ENCODE results near the gene TRIM44.
"Not testable (repeated sequence)": the region's sequence is repeated elsewhere in the genome, so short reads cannot be mapped to it uniquely, and the experiment has no call there.

The TRIM44 gene

GRCh38 chr11:35815556-35816315 is 153.2 kb downstream of the TRIM44 start:
- no peak for DNase-seq (ENCODE audit: low spot score)

DNA sequence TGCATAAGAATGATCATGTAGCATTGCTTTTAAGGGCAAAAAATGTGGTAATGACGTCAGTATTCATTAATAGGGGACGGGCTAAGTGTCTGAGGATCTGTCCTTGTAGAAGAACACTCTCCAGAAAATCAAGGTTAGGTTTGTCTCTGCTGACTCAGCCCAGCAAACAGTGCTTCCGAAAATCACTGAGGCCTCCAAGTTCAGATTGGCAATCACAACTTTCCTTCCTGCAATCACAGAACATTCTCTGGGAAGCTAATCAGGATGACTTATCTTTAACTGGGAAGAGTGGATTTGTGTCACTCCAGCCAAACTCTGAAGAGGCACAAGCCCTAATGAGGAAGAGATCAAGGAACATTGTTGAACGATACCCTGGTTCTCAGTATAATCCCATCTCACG is 158.0 kb downstream of the TRIM44 start:
- DNase-seq (ENCODE audit: low spot score), result no peak

DNA sequence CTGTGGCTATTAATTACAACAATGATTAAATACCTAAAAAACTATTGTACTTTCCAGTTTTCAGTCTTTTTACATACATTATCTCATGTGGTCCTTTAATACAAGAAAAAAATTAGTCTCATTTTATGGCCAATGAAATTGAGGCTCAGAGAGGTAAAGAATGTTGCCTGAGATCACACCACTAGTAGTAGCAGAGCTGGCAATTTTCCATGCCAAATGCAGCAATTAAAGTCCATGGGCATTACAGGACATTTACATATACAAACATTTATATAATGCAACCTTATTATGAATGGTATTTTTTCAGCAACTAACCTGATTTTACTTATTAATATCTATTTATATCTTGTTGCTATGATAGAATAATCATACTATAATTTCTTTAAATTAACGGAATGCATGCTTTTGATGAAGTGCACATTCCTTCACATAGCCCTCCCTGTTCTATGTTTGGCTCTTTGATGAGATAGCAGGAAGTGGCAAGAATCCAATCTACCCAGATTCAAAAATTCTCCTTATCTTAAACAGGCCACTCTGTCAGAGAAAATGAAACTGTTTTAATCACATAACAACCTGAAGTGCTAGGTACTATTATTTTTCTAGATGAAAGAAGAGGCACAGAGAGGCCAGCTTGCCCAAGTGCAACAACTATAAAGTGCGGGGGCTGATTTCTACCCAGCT is 160.4 kb downstream of the TRIM44 start:
- DNase-seq (ENCODE audit: low spot score), result no peak

- DNase-seq (ENCODE audit: low spot score), result no peak
These were observed 161.2 kb downstream of the TRIM44 start for GRCh38 chr11:35823742-35824298.

DNA sequence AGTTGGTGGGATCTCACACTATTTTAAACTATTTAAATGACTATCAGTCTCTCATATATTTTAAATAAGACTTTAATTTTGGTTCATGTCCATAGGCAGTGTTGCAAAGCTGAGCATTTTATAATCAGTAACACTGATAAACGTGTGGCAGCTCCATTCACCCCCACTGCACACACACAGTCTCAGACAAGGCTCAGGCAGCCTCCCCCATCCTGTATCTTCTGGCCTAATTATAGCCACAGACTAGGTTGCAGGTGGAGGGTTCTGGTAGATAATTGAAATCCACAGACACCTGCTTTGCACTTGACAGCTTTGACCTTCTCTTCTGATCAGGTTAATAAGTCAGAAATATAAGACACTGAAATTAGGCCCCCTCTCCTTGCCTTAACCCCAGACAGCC is 162.8 kb downstream of the TRIM44 start:
- no peak for DNase-seq (ENCODE audit: low spot score)

- DNase-seq (ENCODE audit: low spot score), result no peak
These were observed 163.4 kb downstream of the TRIM44 start for GRCh38 chr11:35826006-35826405.

DNA sequence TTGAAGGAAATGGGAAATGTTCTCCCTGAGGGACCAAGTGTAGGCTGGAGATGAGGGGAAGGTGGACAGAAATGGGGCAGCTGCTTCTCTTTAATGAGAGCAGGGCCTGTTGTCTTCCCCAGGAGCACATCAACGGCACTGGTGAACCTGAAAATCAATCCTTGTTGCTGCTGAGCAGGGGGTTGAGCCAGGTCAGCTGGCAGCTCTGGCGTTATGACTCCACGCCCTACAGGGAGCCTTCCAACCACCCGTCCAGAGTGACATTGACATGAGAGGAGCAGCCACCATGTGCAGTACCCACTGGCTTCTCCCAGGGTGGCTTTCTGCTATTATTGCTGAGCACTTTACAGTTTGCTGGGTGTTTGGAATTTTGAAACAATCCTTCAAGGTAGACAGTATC is 164.4 kb downstream of the TRIM44 start:
- no peak for DNase-seq (ENCODE audit: low spot score)

- DNase-seq (ENCODE audit: low spot score), result no peak
These were observed 173.6 kb downstream of the TRIM44 start for GRCh38 chr11:35836205-35836604.

DNA sequence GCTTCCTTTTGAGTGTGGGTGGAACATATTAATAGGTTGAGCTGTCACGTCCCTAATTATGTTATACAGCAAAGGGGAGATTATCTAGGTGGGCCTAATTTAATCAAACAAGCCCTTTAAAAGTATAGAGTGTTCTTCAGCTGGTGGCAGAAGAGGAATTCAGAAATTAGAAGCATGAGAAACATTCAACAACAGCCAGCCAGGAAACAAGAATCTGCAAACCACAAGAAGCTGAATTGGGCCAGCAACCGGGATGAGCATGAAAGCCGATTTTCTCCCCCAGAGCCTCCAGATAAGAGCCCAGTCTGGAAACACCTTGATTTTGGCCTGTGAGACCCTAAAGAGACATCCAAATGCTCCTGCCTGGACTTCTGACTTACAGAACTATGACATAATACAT is 175.5 kb downstream of the TRIM44 start:
- DNase-seq (ENCODE audit: low spot score), result no peak

DNA sequence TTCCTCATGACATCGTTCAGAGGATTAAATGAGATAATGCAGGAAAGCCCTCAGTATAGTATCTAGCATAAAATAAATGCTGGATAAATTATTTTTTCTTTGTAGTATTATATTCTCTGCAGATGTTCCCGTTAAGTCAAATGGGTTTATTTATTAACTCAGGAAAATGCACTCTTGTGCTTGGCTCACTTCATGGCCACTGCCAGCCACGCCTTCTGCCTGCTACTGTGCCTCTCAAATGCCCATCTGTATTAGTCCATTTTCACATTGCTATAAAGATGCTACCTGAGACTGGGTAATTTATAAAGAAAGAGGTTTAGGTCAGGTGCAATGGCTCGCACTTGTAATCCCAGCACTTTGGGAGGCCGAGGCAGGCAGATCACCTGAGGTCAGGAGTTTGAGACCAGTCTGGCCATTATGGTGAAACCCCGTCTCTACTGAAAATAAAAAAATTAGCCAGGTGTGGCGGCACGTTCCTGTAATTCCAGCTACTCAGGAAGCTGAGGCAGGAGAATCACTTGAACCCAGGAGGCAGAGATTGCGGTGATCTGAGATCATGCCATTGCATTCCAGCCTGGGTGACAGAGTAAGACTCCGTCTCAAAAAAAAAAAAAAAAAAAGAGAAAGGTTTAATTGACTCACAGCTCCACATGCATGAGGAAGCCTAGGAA is 176.3 kb downstream of the TRIM44 start:
- not testable (repeated sequence) for DNase-seq (ENCODE audit: low spot score)

- DNase-seq (ENCODE audit: low spot score), result no peak
These were observed 177.0 kb downstream of the TRIM44 start for GRCh38 chr11:35839368-35840161.

DNA sequence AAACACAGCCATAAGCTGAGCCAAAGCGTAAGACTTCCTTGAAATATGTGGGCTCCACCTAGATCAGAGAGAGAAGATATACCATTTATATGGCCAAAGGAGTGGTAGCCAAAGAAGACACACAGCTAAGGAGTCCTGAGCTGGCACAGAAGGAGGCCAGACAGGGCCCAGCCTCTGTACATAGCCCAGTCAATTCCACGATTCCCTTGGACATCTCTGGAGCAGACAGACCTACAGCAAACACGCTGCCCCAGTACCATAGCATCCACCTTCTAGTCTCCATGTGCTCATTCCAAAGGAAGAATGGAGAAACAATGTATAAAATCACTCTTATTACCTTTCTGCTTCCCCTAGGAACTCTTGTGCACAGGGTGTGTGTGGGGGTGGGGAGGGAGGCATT is 179.2 kb downstream of the TRIM44 start:
- DNase-seq (ENCODE audit: low spot score), result no peak

- no peak for DNase-seq (ENCODE audit: low spot score)
These were observed 180.4 kb downstream of the TRIM44 start for GRCh38 chr11:35842958-35843357.

DNA sequence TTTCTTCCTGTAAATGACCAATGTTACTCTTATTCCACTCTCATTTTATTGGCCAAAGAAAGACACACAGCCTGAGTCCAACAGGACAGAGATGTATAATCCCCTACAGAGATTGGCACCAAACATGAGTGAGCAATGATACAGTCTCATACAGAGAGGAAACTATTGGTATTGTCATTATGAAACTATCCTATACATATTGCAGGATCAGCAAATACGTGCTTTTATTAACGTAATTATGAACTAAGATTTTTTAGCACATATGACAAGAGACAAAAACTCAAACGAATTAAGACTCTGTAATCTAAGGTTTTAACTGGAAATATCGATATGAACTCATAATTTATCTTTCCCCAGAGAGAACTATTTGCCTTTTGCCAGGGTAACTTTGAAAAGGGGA is 182.0 kb downstream of the TRIM44 start:
- DNase-seq (ENCODE audit: low spot score), result no peak

- no peak for DNase-seq (ENCODE audit: low spot score)
These were observed 183.3 kb downstream of the TRIM44 start for GRCh38 chr11:35845860-35846259.

GRCh38 chr11:35846874-35847273 is 184.3 kb downstream of the TRIM44 start:
- no peak for DNase-seq (ENCODE audit: low spot score)

DNA sequence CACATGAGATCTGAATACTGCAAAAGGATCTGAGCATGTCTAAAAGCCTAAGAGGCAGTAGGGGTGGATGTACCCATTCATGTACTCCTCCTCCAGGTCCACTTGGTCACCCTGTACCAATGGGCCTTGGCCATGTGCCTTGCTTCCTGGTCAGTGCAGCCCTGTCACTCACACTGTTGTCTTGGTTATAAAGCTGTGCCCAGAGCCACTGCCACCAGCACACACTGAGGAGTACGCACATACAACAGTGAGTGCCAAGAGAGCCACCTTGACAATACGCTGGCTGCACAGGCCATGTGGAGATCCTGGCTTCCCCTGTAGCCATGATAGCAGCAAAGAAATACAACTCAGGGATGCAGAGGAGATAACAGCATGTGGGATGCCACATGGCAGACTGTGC is 184.9 kb downstream of the TRIM44 start:
- DNase-seq (ENCODE audit: low spot score), result no peak

DNA sequence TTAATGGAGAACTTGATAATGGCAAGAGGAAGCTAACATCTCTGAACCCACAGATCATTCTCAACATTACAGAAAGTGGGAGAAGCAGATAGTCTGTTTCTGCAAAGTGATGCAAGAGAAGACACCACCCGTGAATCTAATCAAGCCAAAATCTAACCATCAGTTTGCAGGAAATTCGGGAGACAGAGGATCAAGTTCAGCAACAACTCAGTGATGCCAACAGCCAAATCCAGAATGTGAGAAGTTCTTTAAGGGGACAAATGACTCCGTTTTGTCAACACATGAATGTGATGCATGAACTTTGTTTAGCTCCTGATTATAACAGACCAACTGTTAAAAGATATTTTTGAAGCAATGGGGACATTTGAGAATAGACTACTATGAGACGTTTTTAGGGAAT is 186.0 kb downstream of the TRIM44 start:
- no peak for DNase-seq (ENCODE audit: low spot score)

- no peak for DNase-seq (ENCODE audit: low spot score)
These were observed 187.6 kb downstream of the TRIM44 start for GRCh38 chr11:35850191-35850590.

GRCh38 chr11:35851342-35851741 is 188.8 kb downstream of the TRIM44 start:
- DNase-seq (ENCODE audit: low spot score), result no peak

DNA sequence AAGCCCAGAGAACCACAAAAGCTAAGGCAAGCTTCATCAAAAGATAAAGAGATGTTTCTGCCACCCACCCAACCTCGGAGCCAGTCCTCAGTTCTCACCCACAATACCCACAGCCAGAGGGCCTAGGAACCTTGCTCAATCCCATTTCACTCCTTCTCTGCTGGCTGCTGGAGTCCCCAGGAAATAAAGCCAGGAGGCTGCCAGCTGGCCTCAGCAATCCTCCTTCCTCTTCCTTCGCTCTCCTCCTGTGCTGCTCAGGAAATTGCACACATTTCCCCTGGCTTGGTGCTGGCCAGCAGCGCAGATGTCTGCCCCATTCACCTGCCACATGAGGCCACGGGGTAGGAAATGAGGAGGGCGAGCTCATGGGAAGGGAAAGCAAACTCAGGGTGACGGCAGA is 189.5 kb downstream of the TRIM44 start:
- no peak for DNase-seq (ENCODE audit: low spot score)

DNA sequence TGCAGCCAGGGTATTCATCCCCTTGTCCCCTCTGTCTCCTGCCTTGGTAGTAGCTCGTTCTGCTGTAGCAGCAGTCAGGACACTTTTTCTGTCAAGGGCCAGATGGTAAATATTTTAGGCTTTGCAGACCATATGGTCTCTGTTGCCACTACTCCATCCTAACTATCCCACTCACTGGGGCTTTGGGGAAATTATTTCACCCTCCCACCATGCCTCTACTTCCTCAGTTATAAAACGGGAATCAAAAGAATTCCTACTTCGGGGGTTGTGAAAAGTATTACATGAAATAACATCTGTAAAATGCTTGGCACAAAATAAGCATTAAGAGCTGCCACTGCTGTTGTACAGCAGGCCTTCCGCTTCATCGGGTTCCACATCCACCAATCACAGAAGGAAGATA is 191.4 kb downstream of the TRIM44 start:
- DNase-seq (ENCODE audit: low spot score), result no peak
